Vagina (tissue), 2 donors: ENCODE data around the gene DHRS11. TPM values are rescaled to one million over a fixed set of nuclear protein-coding genes. Genes with fewer than 3 reads are reported as not detected.
A peak's percentile ranks its signal among the peaks of the same experiment; 100 is the strongest.
"Not testable (repeated sequence)": the region's sequence is repeated elsewhere in the genome, so short reads cannot be mapped to it uniquely, and the experiment has no call there.

Source experiments
- DNase-seq, 2 donors: peaks; one replicate each; pipeline ENCODE4 v3.0.0-alpha.2; 2017; ENCODE audit errors: extremely low spot score in 2 of 2
- H3K27ac ChIP-seq: fragments of 200-600 bp; sonication (generic); one replicate; pipeline ENCODE4 v1.5.1; 2019
- H3K27me3 ChIP-seq: fragments of 200-600 bp; sonication (generic); one replicate; pipeline ENCODE4 v1.5.1; 2019
- H3K36me3 ChIP-seq, 2 donors: fragments of 200-600 bp; sonication (generic); one replicate each; pipeline ENCODE4 v1.5.1; 2017 to 2019
- H3K4me1 ChIP-seq: fragments of 200-600 bp; sonication (generic); one replicate; pipeline ENCODE4 v1.5.1; 2019
- H3K4me3 ChIP-seq, 2 donors: fragments of 200-600 bp; sonication (generic); 1 replicate in 1 of 2; 2 replicates in 1 of 2; pipeline ENCODE4 v1.5.1; 2016 to 2019
- H3K9me3 ChIP-seq: fragments of 200-600 bp; sonication (generic); one replicate; pipeline ENCODE4 v1.5.1; 2019
- CTCF ChIP-seq, 3 experiments: fragments of 450-650 bp in 2 of 3; fragments of 200-600 bp in 1 of 3; sonication (generic) in 1 of 3; IDR thresholded peaks; one replicate each; pipeline ENCODE4 v1.5.1; 2017 to 2019; ENCODE audit warnings: antibody characterized with exemption in 3 of 3, mild to moderate bottlenecking in 2 of 3, moderate library complexity in 2 of 3
- POLR2A ChIP-seq, 2 donors: fragments of 450-650 bp; IDR thresholded peaks; one replicate each; pipeline ENCODE4 v1.6.1; 2017; ENCODE audit warnings: antibody characterized with exemption in 2 of 2, mild to moderate bottlenecking in 2 of 2, moderate library complexity in 2 of 2
- POLR2AphosphoS5 ChIP-seq, 2 donors: sonication (generic); formaldehyde crosslinking; IDR thresholded peaks; one replicate each; pipeline ENCODE4 v1.9.0; 2017; ENCODE audit warnings: antibody characterized with exemption in 2 of 2, mild to moderate bottlenecking in 2 of 2, low read depth in 1 of 2; ENCODE audit not compliant: insufficient read depth in 1 of 2
- intact Hi-C: fragments of 100-400 bp; cut with DNase I; formaldehyde crosslinking; loops from one replicate; pipeline ENCODE4 v1.15.1; 2023
- total RNA-seq: library from RNA; depleted of rRNA; stranded (reverse); fragments of >200 nt; gene quantifications from one replicate; pipeline ENCODE4 v1.2.3, GENCODE V29; 2016

DHRS11 gene
- total RNA-seq, 1 donor from 2014 or later = 12.0 TPM

- intact Hi-C loops = no loop called here
- H3K4me3 ChIP-seq = peak overlapping the region; percentile 95 to 98
- peak overlapping the region; percentile 71 for H3K27ac ChIP-seq
- no peaks in the 10 kb centered on the region for H3K27me3 ChIP-seq
- TF ChIP-seq POLR2A (IDR thresholded peaks at IDR 0.05) = no peak
- TF ChIP-seq CTCF (IDR thresholded peaks at IDR 0.05) = no peak
- no peak for TF ChIP-seq POLR2AphosphoS5 (IDR thresholded peaks at IDR 0.05; ENCODE audit: insufficient read depth in 1 of 2, low read depth in 1 of 2)
- no peak for DNase-seq
- no peaks in the 10 kb centered on the region for H3K36me3 ChIP-seq
- no peaks in the 10 kb centered on the region for H3K9me3 ChIP-seq
- H3K4me1 ChIP-seq = peaks cover 25% of the 10 kb centered on the region
Observed at GRCh38 chr17:36600936-36601302, 9.2 kb downstream of the DHRS11 start.

GRCh38 chr17:36601303-36602029 is 9.8 kb downstream of the DHRS11 start, which contains the start of gene MRM1:
MRM1 (plus strand) TSS chr17:36601583; CDS start chr17:36601811, 228 bp downstream.
- Histone ChIP-seq H3K27me3 (no peaks in the 10 kb centered on the region), H3K9me3 (no peaks in the 10 kb centered on the region), H3K27ac (peak within 1 kb of the TSS; percentile 71), H3K4me1 (peaks cover 25% of the 10 kb centered on the region), H3K4me3 (peak within 1 kb of the TSS; percentile 95 to 98), H3K36me3 (no peaks in the 10 kb centered on the region)
- peak in 1 of 3 experiments; percentile 48 for TF ChIP-seq CTCF (IDR thresholded peaks at IDR 0.05)
- TF ChIP-seq POLR2AphosphoS5 (IDR thresholded peaks at IDR 0.05; ENCODE audit: insufficient read depth in 1 of 2, low read depth in 1 of 2) = peak; percentile 81 to 86
- TF ChIP-seq POLR2A (IDR thresholded peaks at IDR 0.05) = peak in 1 of 2 donors; percentile 43
- intact Hi-C loops = no loop called here
- DNase-seq = no peak

DNA sequence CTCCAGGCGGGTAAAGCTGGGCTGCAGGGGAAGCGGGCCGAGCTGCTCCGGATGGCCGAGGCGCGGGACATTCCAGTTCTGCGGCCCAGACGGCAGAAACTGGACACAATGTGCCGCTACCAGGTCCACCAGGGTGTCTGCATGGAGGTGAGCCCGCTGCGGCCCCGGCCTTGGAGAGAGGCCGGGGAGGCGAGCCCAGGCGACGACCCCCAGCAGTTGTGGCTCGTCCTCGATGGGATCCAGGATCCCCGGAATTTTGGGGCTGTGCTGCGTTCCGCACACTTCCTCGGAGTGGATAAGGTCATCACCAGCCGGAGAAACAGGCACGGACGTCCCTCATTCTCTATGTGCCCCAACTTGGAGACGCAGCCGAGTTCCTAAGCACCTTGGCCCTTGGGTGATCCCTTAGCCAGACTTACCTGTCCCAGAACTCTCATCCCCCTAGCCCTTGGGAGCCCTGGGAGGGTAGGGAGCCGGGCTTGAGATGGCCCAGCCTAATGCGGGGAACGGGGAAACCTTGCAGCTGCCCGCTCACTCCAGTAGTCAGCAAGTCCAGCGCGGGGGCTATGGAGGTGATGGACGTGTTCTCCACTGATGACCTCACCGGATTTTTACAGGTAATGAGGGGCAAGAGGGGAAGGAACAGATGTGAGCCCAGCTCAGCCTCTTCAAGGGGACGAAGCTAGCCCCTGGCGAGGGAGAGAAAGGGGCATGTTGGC is 10.5 kb downstream of the DHRS11 start:
- H3K4me1 ChIP-seq = peaks cover 25% of the 10 kb centered on the region
- H3K27ac ChIP-seq = no peak overlapping the region
- intact Hi-C loops = no loop called here
- H3K9me3 ChIP-seq = no peaks in the 10 kb centered on the region
- DNase-seq = no peak
- no peak for TF ChIP-seq POLR2A (IDR thresholded peaks at IDR 0.05)
- TF ChIP-seq CTCF (IDR thresholded peaks at IDR 0.05) = no peak
- no peak for TF ChIP-seq POLR2AphosphoS5 (IDR thresholded peaks at IDR 0.05; ENCODE audit: insufficient read depth in 1 of 2, low read depth in 1 of 2)
- H3K27me3 ChIP-seq = no peaks in the 10 kb centered on the region
- no peaks in the 10 kb centered on the region for H3K36me3 ChIP-seq
- H3K4me3 ChIP-seq = peak overlapping the region; percentile 95 to 98

GRCh38 chr17:36602924-36603384 is 11.3 kb downstream of the DHRS11 start:
- H3K4me1 ChIP-seq = peaks cover 25% of the 10 kb centered on the region
- H3K4me3 ChIP-seq = peak overlapping the region; percentile 95 to 98
- DNase-seq = no peak
- no peaks in the 10 kb centered on the region for H3K36me3 ChIP-seq
- intact Hi-C loops = no loop called here
- H3K9me3 ChIP-seq = no peaks in the 10 kb centered on the region
- H3K27ac ChIP-seq = no peak overlapping the region
- no peaks in the 10 kb centered on the region for H3K27me3 ChIP-seq
- no peak for TF ChIP-seq POLR2A (IDR thresholded peaks at IDR 0.05)
- TF ChIP-seq CTCF (IDR thresholded peaks at IDR 0.05) = peak; percentile 1 to 68 (median 60)

- intact Hi-C loops, H3K36me3 ChIP-seq, H3K9me3 ChIP-seq, H3K4me3 ChIP-seq, H3K27me3 ChIP-seq, DNase-seq, H3K27ac ChIP-seq: not testable (repeated sequence)
- H3K4me1 ChIP-seq = peaks cover 33% of the 10 kb centered on the region
Observed at GRCh38 chr17:36605028-36605427, 13.3 kb downstream of the DHRS11 start.
